HepG2 (cell line): Measurements from ENCODE around the gene RPS6KA3. TPM values are rescaled to one million over a fixed set of nuclear protein-coding genes. Genes with fewer than 3 reads are reported as not detected.

Source experiments
- NR1H2 ChIP-seq: sonication (generic); formaldehyde crosslinking; IDR thresholded peaks from 2 replicates; pipeline ENCODE4 v1.8.1; 2022; ENCODE audit warnings: low read depth, missing genetic modification reagents, borderline replicate concordance
- polyA plus RNA-seq, 8 experiments: library from polyadenylated mRNA; depleted of rRNA in 3 of 8; stranded (reverse) in 7 of 8; unstranded in 1 of 8; fragments of >200 nt; fragmentation: Illumina TruSeq in 4 of 8; extraction: Trizol in 4 of 8; gene quantifications; 2 replicates each; pipeline versions ENCODE4 v1.2.1 to v1.2.3, GENCODE V29; 2011 to 2016; ENCODE audit warnings: low read depth in 4 of 8, missing spikeins in 1 of 8, mixed read lengths in 1 of 8; ENCODE audit not compliant: insufficient read depth in 1 of 8
- total RNA-seq, 5 experiments: library from RNA; depleted of rRNA; stranded (reverse); fragments of >200 nt; fragmentation: Illumina TruSeq; extraction: Trizol; gene quantifications; 2 replicates each; pipeline ENCODE4 v1.2.3, GENCODE V29; 2016; ENCODE audit warnings: low read depth in 1 of 5
- TF ChIP-seq, protein P1 (sequence below): IDR thresholded peaks from 2 replicates; pipeline ENCODE4 v1.6.1; 2016; ENCODE audit warnings: missing biosample characterization, missing genetic modification reagents, low read depth
- TF ChIP-seq, protein P2 (sequence below): sonication (generic); formaldehyde crosslinking; IDR thresholded peaks from 2 replicates; pipeline ENCODE4 v1.5.0; 2020; ENCODE audit warnings: mild to moderate bottlenecking, missing genetic modification reagents
- TF ChIP-seq, protein P3 (sequence below): sonication (generic); formaldehyde crosslinking; conservative IDR thresholded peaks from 2 replicates; pipeline ENCODE4 v1.4.0; 2020; ENCODE audit warnings: missing genetic modification reagents
- TF ChIP-seq, protein P4 (sequence below): sonication (generic); formaldehyde crosslinking; IDR thresholded peaks from 2 replicates; pipeline ENCODE4 v1.4.0; 2020; ENCODE audit warnings: missing genetic modification reagents

Gene RPS6KA3
- total and polyA plus RNA-seq, 2 of the 13 experiments (the other 11 are each of a cell fraction or from before 2014, with no cell fraction given) = 314 to 357 TPM

DNA sequence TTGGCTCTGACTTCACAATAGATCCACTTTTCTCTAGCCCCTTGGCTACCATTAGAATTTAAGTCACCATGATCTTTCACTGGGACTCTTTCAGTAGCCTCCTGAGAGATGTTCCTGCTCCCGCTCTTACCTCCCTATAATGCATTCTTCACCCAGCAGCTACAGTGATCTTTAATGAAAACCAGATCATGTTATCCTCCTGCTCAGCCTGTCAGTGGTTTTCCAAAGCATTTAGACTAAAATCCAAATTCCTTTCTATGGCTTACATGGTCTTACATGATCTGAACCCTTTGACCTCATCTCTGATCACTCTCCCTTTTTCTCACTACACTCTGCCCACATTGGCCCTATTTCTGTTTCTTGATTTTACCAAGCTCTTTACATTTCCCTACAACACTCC is 18.3 kb upstream of the RPS6KA3 start (continued):
- TF ChIP-seq, protein P1, sequence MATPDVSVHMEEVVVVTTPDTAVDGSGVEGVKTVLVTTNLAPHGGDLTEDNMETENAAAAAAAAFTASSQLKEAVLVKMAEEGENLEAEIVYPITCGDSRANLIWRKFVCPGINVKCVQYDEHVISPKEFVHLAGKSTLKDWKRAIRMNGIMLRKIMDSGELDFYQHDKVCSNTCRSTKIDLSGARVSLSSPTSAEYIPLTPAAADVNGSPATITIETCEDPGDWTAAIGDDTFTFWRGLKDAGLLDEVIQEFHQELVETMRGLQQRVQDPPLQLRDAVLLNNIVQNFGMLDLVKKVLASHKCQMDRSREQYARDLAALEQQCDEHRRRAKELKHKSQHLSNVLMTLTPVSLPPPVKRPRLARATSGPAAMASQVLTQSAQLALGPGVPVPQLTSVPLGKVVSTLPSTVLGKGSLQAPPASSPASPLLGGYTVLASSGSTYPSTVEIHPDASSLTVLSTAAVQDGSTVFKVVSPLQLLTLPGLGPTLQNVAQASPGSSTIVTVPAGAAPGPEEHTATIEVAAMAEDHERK = no peak
- TF ChIP-seq, protein P2, sequence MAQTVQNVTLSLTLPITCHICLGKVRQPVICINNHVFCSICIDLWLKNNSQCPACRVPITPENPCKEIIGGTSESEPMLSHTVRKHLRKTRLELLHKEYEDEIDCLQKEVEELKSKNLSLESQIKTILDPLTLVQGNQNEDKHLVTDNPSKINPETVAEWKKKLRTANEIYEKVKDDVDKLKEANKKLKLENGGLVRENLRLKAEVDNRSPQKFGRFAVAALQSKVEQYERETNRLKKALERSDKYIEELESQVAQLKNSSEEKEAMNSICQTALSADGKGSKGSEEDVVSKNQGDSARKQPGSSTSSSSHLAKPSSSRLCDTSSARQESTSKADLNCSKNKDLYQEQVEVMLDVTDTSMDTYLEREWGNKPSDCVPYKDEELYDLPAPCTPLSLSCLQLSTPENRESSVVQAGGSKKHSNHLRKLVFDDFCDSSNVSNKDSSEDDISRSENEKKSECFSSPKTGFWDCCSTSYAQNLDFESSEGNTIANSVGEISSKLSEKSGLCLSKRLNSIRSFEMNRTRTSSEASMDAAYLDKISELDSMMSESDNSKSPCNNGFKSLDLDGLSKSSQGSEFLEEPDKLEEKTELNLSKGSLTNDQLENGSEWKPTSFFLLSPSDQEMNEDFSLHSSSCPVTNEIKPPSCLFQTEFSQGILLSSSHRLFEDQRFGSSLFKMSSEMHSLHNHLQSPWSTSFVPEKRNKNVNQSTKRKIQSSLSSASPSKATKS (CRISPR knock-in tag) = no peak
- no peak for TF ChIP-seq NR1H2
- TF ChIP-seq, protein P3, sequence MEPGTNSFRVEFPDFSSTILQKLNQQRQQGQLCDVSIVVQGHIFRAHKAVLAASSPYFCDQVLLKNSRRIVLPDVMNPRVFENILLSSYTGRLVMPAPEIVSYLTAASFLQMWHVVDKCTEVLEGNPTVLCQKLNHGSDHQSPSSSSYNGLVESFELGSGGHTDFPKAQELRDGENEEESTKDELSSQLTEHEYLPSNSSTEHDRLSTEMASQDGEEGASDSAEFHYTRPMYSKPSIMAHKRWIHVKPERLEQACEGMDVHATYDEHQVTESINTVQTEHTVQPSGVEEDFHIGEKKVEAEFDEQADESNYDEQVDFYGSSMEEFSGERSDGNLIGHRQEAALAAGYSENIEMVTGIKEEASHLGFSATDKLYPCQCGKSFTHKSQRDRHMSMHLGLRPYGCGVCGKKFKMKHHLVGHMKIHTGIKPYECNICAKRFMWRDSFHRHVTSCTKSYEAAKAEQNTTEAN (CRISPR knock-in tag) = no peak
- TF ChIP-seq, protein P4, sequence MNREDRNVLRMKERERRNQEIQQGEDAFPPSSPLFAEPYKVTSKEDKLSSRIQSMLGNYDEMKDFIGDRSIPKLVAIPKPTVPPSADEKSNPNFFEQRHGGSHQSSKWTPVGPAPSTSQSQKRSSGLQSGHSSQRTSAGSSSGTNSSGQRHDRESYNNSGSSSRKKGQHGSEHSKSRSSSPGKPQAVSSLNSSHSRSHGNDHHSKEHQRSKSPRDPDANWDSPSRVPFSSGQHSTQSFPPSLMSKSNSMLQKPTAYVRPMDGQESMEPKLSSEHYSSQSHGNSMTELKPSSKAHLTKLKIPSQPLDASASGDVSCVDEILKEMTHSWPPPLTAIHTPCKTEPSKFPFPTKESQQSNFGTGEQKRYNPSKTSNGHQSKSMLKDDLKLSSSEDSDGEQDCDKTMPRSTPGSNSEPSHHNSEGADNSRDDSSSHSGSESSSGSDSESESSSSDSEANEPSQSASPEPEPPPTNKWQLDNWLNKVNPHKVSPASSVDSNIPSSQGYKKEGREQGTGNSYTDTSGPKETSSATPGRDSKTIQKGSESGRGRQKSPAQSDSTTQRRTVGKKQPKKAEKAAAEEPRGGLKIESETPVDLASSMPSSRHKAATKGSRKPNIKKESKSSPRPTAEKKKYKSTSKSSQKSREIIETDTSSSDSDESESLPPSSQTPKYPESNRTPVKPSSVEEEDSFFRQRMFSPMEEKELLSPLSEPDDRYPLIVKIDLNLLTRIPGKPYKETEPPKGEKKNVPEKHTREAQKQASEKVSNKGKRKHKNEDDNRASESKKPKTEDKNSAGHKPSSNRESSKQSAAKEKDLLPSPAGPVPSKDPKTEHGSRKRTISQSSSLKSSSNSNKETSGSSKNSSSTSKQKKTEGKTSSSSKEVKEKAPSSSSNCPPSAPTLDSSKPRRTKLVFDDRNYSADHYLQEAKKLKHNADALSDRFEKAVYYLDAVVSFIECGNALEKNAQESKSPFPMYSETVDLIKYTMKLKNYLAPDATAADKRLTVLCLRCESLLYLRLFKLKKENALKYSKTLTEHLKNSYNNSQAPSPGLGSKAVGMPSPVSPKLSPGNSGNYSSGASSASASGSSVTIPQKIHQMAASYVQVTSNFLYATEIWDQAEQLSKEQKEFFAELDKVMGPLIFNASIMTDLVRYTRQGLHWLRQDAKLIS (CRISPR knock-in tag) = no peak
- TF ChIP-seq, all 625 proteins: peak for 0
